Breast epithelium (tissue), 4 donors: ENCODE measurements around the gene FAM25A. TPM values are rescaled to one million over a fixed set of nuclear protein-coding genes. Genes with fewer than 3 reads are reported as not detected.
A peak's percentile ranks its signal among the peaks of the same experiment; 100 is the strongest.
"Not testable (repeated sequence)": the region's sequence is repeated elsewhere in the genome, so short reads cannot be mapped to it uniquely, and the experiment has no call there.

Experiments used
- DNase-seq, 2 donors: peaks; one replicate each; pipeline ENCODE4 v3.0.0-alpha.2; 2019; ENCODE audit warnings: low spot score in 2 of 2
- H3K27ac ChIP-seq, 2 donors: fragments of 200-600 bp; sonication (generic) in 1 of 2; one replicate each; pipeline ENCODE4 v1.5.1; 2016 to 2019; ENCODE audit warnings: mild to moderate bottlenecking in 1 of 2
- H3K27me3 ChIP-seq, 2 donors: fragments of 200-600 bp; sonication (generic) in 1 of 2; one replicate each; pipeline versions ENCODE4 v1.5.1 to v1.6.0; 2017 to 2019; ENCODE audit warnings: control low read depth in 1 of 2, mild to moderate bottlenecking in 1 of 2
- H3K36me3 ChIP-seq: fragments of 200-600 bp; one replicate; pipeline ENCODE4 v1.5.1; 2019
- H3K4me1 ChIP-seq, 2 donors: fragments of 200-600 bp; sonication (generic); one replicate each; pipeline ENCODE4 v1.5.1; 2016 to 2019; ENCODE audit warnings: control low read depth in 1 of 2
- H3K4me3 ChIP-seq, 3 donors: fragments of 200-600 bp; sonication (generic); 1 replicate in 2 of 3; 2 replicates in 1 of 3; pipeline ENCODE4 v1.5.1; 2016 to 2019; ENCODE audit warnings: mild to moderate bottlenecking in 3 of 3, moderate library complexity in 2 of 3
- H3K9me3 ChIP-seq, 2 donors: fragments of 200-600 bp; sonication (generic) in 1 of 2; one replicate each; pipeline ENCODE4 v1.5.1; 2016 to 2019; ENCODE audit warnings: control low read depth in 1 of 2
- POLR2A ChIP-seq: fragments of 450-650 bp; IDR thresholded peaks from one replicate; pipeline ENCODE4 v1.6.1; 2016; ENCODE audit warnings: antibody characterized with exemption, mild to moderate bottlenecking, moderate library complexity
- POLR2AphosphoS5 ChIP-seq, 3 donors: sonication (generic); formaldehyde crosslinking; IDR thresholded peaks; one replicate each; pipeline ENCODE4 v1.6.1; 2017; ENCODE audit warnings: antibody characterized with exemption in 3 of 3
- intact Hi-C: fragments of 100-400 bp; cut with DNase I; formaldehyde crosslinking; loops from one replicate; pipeline ENCODE4 v1.15.1; 2023; ENCODE audit warnings: low total_unique reads
- total RNA-seq, 3 donors: library from RNA; depleted of rRNA; stranded (reverse); fragments of >200 nt; gene quantifications; one replicate each; pipeline ENCODE4 v1.1.0, GENCODE V29; 2016
- TF ChIP-seq, protein P1 (sequence below), 3 donors: fragments of 450-650 bp; IDR thresholded peaks; one replicate each; pipeline ENCODE4 v1.5.1; 2016 to 2017; ENCODE audit warnings: antibody characterized with exemption in 3 of 3, mild to moderate bottlenecking in 3 of 3, moderate library complexity in 3 of 3

The FAM25A gene
- not detected for total RNA-seq

DNA sequence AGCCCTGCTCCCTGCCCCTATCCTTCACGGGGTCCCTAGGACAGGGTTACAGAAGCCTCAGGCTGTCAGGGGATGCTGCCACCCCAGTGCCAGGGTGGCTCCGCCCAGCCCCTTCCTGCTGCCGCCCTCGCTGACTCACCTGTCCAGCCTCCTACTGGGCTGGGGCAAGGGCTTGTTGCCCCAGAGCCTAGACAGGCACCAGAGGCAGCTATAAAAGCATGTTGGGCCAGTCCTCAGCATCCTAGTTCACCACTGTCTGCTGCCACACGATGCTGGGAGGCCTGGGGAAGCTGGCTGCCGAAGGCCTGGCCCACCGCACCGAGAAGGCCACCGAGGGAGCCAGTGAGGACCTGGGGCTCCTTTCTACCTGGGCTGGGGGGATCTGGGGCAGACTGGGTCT lies at the start of gene FAM25A:
Gene FAM25A, plus strand, starts transcription at position 239 of the 400 bp plus-strand sequence. Its CDS starts 31 bp downstream, at position 270.
- intact Hi-C loops = loop anchor here (10.0 kb wide), 1 partner anchor 1995 kb away; no protein-coding TSS in a partner anchor
- H3K9me3 ChIP-seq, H3K4me3 ChIP-seq, H3K36me3 ChIP-seq, DNase-seq, H3K4me1 ChIP-seq, H3K27me3 ChIP-seq, H3K27ac ChIP-seq: not testable (repeated sequence)

DNA sequence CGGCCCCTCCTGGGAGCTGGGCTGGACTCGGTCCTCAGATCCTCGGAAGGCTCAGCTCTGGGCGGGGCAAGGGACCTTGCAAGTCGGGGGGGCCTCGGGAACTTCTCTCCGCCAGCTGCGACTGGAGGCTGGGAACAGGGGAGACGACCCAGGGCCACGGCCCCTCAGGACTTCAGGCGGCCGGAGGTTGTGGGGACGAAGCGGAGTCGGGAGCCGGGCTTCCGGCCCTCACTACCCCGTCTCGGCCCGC lies 49.2 kb upstream of the FAM25A start:
- Histone ChIP-seq H3K36me3 (no peaks in the 10 kb centered on the region), H3K9me3 (no peaks in the 10 kb centered on the region), H3K27ac (peak overlapping the region; percentile 99 to 100), H3K27me3 (no peaks in the 10 kb centered on the region), H3K4me3 (peak overlapping the region; percentile 70 to 77 (median 75)), H3K4me1 (peaks cover 11 to 22% of the 10 kb centered on the region in 2 donors)
- TF ChIP-seq, protein P1, sequence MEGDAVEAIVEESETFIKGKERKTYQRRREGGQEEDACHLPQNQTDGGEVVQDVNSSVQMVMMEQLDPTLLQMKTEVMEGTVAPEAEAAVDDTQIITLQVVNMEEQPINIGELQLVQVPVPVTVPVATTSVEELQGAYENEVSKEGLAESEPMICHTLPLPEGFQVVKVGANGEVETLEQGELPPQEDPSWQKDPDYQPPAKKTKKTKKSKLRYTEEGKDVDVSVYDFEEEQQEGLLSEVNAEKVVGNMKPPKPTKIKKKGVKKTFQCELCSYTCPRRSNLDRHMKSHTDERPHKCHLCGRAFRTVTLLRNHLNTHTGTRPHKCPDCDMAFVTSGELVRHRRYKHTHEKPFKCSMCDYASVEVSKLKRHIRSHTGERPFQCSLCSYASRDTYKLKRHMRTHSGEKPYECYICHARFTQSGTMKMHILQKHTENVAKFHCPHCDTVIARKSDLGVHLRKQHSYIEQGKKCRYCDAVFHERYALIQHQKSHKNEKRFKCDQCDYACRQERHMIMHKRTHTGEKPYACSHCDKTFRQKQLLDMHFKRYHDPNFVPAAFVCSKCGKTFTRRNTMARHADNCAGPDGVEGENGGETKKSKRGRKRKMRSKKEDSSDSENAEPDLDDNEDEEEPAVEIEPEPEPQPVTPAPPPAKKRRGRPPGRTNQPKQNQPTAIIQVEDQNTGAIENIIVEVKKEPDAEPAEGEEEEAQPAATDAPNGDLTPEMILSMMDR (IDR thresholded peaks at IDR 0.05) = peak in 1 of 3 donors; percentile 13
- TF ChIP-seq POLR2AphosphoS5 (IDR thresholded peaks at IDR 0.05) (peak in 1 of 3 donors; percentile 97), POLR2A (peak; percentile 97)
- DNase-seq = no peak
- intact Hi-C loops = loop anchor here (10.0 kb wide), 1 partner anchor 1584 kb away; no protein-coding TSS in a partner anchor

DNA sequence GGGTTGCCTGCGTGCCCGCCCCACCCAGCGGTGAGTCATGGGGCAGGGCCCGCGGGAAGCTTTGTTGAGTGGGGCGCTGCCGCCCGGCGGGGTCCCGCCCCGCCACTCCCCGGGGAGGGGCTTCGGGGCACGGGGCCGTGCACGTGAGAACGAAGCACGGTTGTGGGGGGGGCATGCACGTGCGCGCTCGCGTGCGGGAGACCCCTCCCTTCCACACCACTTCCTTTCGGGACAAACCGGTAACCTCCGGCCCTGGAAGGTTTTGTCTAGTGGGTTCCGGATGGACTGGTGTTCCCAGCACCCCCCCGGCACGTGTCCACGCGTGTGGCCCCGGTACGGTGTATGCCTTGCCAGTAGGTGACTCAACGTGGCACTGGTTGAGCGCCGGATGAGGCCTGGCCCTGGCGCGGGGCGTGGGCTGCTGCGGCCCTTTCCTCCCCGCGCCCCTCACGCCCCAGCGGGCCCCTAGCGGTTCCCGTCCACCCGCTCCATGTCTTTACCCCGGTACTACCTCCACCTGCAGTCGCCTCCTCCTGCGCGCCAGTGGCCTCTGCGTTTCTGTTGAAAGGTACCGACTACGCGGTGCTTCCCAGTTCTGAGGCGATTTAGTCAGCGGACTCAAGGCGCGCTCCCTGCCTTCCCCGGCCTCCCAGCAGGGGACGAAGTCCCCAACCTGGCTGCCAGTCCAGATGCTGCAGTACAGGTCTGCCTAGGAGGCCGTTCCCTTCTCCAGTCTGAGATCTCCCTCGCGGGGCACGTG lies 48.7 kb upstream of the FAM25A start:
- TF ChIP-seq, protein P1 (IDR thresholded peaks at IDR 0.05) = peak in 2 of 3 donors; percentile 49 to 59
- TF ChIP-seq POLR2AphosphoS5 (IDR thresholded peaks at IDR 0.05) = peak; percentile 90 to 94 (median 92)
- TF ChIP-seq POLR2A = no peak
- intact Hi-C loops = loop anchor here (10.0 kb wide), 1 partner anchor 1583 kb away; no protein-coding TSS in a partner anchor
- peaks cover 11 to 22% of the 10 kb centered on the region in 2 donors for H3K4me1 ChIP-seq

DNA sequence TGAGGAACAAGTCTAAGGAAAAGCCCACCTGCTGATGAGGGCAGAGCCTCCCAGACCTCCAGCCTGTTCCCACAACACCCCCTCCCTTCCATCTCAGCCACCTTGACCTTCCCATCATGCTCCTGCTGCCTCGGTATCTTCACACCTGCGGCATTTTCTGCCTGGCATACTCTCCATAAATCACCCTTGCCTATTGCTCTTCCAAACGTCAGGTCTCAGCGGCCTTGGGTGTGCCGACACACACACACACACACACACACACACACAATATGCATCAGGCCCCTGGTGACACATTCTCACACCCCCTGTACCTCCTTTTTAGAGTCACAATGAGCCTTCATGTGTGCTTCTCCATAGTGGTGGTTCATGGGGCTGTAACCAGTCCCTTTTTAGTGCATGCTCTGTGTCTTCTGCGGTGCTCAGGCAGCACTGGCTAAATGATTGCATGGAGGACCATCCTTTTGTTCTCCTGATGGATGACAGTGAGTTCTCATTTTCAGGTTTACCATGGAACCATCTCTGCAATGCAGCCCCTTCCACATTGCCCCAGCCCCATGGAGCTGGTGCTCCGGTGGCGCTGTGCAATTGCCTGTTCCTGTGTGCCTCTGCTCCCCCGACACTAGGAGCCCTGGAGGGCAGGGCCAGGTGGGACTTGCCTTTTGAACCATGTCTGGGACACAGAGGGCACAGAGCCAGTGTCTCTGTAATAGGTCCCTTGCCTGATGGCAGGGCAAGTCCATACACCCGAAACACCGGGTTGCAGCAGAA lies 47.3 kb upstream of the FAM25A start:
- Histone ChIP-seq H3K4me1 (peaks cover 4 to 20% of the 10 kb centered on the region in 2 donors), H3K36me3 (no peaks in the 10 kb centered on the region), H3K27me3 (no peaks in the 10 kb centered on the region), H3K9me3 (no peaks in the 10 kb centered on the region), H3K4me3 (no peak overlapping the region), H3K27ac (peak overlapping the region; percentile 46 to 100)
- TF ChIP-seq POLR2A (no peak), POLR2AphosphoS5 (IDR thresholded peaks at IDR 0.05) (no peak)
- TF ChIP-seq, protein P1 (IDR thresholded peaks at IDR 0.05) = no peak
- DNase-seq = no peak
- intact Hi-C loops = loop anchor here (10.0 kb wide), 1 partner anchor 1582 kb away; no protein-coding TSS in a partner anchor

More for the DNA sequence above, 48.7 kb upstream of the FAM25A start:
- DNase-seq = peak; percentile 92 to 94
- Histone ChIP-seq H3K9me3 (no peaks in the 10 kb centered on the region), H3K4me3 (peak overlapping the region; percentile 70 to 77 (median 75)), H3K36me3 (no peaks in the 10 kb centered on the region), H3K27ac (peak overlapping the region; percentile 99 to 100), H3K27me3 (no peaks in the 10 kb centered on the region)

DNA sequence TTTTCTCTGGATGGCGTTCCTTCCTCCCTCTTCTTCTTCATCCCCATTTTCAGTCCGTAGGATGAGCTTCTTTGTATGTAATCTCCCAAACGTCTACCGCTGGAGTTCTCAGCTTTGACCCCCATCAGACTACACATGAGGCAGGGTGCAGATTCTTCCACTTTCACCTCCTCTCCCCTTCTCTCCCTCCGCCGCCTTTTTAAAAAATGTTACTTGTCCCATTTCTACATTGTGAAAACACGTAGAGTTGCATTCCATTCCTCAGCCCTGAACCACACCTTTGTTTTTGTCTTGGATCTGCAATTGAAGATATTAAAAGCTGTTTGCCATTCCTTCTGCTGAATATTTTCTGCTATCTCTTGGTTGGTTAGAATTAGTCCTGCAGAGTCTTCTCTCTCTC lies 45.6 kb upstream of the FAM25A start:
- Histone ChIP-seq H3K9me3 (no peaks in the 10 kb centered on the region), H3K27ac (peak overlapping the region; percentile 82 to 100), H3K27me3 (no peaks in the 10 kb centered on the region), H3K4me1 (peaks cover 0 to 4% of the 10 kb centered on the region in 2 donors), H3K36me3 (no peaks in the 10 kb centered on the region), H3K4me3 (peak overlapping the region in 1 of 3 donors; percentile 20)
- DNase-seq = no peak
- TF ChIP-seq POLR2A (no peak), POLR2AphosphoS5 (IDR thresholded peaks at IDR 0.05) (no peak)
- TF ChIP-seq, protein P1 (IDR thresholded peaks at IDR 0.05) = no peak
- intact Hi-C loops = loop anchor here (10.0 kb wide), 1 partner anchor 1580 kb away; no protein-coding TSS in a partner anchor
